HG03139 (cell line): ENCODE results near the gene PLB1.

Experiments used
- ATAC-seq: cut with Tn5 transposase; IDR thresholded peaks from one replicate; pipeline ENCODE4 v1.9.1; 2021; ENCODE audit not compliant: unreplicated experiment

Gene PLB1

DNA sequence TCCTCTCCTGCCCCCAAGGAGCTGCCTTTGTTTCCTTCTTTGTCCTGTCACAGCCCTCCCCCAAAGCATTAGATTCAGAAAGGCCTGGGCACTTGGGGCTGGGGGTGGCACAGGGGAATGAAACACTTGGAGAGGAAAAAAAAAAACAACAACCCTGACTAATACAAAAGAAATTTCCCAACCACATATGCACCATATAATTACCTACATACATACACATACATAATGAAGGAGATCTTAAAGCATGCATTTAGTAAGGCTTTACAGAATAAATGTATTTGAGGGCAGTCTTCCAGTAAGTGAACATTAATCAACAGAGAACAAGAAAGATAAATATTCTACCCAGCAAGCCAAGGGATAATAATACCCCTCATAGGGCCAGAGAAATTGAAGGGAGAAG is 185.7 kb downstream of the PLB1 start:
- ATAC-seq: no peak

DNA sequence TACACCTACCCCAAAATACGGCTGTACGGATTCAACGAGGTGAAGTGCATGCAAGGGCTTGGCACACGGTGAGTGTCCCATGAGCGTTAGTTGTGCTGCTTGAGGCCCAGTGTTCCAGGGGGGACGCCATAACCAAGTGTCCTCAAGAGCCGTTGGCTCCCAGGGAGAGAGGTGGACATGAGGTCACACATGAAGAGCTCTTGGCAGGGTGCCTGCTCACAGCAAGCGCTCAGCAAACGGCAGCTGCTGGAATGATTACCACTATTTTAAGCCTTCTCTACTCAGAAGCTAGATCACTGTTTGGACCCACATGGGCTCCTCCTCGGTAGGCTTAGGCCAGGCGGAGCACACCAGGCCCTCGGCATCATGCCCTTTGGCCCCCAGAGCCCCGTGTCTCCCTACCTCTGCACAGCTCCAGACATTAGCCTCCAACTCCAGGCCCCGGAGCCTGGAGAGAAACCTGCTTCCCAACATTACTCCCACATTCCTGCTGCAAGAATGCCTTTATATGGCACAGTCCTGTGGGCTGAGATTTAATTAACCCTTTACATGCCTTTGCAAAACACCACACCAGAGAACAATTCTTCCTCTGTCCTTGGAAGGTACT is 187.3 kb downstream of the PLB1 start:
- no peak for ATAC-seq

DNA sequence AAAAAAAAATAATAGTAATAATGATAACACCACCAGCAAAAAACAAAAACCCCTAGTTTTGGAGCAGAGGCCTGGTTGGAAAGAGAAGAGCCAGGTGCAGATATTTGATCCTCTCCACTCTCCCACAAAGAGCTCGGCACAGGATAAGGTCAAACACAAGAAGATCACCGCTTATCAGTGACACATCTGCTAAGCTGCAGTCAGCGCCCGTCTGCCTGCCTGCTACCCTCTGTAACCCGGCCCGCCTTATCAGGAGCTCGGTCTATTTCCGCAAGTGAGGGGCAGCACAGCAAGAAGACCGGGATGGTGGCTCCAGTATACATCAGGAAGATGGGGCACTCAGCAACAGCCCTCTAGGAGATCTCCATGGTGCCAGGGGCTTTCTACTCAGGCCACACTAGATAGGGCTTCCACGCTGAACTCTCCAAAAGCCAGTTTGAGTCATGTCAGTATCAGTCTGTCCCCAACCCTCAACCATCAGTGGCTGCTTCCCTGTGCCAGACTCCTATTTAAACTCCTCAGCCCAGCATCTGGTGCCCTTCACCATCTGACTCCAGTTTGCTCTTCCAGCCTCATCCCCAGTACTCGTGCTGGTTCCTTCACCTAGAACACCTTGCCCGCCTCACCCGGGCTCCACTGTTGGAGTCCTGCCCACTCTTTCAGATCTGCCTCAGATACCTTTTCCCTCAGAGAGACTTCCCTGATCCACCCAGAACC is 188.4 kb downstream of the PLB1 start:
- ATAC-seq: no peak

DNA sequence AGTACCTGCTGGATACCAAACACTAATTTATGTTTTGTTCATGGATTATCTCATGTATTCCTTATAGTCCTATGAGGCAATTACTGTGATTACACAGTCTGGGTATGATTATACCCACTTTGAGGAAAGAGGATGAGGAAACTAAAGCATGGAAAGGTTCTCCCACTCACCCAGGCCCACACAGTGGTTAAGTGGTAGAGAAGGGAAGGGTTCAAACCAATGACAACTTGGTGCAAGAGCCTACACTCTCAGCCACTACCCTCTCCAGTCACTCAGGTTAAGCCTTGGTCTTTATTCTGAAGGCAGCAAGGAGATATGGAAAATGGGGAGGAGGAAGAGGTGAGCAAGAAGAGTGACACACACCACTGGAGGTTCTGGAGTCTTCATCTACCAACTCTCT is 191.3 kb downstream of the PLB1 start:
- ATAC-seq: no peak

DNA sequence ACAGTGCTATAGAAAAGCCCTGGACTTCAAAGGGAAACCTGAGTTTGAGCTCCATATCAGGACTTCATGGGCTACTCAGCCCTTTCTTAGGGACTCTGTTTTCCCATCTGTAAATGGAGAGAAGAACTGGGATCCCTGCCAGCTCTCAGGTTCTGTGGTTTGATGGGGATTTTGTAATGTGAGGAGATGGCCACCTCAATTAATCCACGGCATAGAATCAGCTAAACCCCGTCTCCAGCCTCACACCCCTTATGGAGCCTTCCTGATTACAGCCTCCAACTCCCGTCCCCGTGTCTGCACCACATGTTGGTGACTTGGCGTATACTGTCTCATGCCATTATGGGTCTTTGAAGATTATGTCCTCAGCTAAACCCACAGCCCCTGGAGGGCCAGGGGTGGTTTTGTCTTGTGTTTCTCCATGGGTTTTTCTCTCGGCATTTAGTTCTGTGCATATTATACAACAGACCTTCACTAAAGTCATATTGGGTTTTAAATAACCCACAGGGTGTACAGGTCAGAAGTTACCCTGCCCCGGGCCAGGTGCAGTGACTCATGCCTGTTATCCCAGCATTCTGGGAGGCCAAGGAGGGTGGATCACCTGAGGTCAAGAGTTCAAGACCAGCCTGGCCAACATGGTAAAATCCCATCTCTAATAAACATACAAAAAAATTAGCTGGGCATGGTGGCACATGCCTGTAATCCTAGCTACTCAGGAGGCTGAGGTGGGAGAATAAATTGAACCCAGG is 192.0 kb downstream of the PLB1 start:
- no peak for ATAC-seq

DNA sequence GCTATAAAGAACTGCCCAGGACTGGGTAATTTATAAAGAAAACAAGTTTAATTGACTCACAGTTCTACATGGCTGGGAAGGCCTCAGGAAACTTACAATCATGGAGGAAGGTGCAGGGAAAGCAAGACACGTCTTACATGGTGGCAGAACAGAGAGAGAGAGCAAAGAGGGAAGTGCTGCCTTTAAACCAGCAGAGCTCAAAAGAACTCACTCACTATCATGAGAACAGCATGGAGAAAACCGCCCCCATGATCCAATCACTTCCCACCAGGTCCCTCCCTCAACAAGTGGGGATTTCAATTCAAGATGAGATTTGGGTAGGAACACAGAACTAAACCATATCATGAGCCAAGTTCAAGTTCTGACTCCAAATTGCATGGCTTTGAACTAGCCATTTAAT is 193.0 kb downstream of the PLB1 start:
- no peak for ATAC-seq

DNA sequence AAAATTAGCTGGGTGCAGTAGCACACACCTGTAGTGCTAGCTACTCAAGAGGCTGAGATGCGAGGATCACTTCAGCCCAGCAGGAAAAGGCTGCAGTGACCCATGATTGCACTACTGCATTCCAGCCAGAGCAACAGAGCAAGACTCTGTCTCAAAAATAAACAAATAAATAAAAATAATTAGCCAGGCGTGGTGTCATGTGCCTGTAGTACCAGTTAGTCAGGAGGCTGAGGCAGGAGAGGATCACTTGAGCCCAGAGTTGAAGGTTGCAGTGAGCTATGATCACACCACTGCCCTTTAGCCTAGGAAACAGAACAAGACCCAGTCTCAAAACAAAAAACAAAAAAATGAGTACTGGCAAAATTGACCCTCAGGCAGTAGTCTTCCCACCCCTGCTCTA is 193.9 kb downstream of the PLB1 start:
- no peak for ATAC-seq

DNA sequence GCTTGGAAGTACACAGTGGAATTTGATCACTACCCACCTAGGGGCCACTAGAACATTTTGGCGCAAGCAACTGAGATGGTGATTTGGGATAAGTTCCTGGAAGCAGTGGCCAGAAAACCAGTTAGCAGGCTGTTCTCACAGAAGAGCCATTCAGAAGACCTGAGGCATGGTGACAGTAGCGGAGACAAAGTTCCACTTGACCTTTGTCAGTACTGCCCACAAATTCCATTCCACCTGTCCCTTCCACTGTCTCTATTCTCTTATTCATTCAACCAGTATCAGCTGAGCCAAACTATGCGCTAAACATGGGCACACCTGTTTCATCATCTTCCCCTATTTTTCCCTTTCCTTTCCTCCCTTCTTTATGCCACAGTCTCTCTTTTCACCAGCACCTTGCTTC is 196.6 kb downstream of the PLB1 start:
- no peak for ATAC-seq

DNA sequence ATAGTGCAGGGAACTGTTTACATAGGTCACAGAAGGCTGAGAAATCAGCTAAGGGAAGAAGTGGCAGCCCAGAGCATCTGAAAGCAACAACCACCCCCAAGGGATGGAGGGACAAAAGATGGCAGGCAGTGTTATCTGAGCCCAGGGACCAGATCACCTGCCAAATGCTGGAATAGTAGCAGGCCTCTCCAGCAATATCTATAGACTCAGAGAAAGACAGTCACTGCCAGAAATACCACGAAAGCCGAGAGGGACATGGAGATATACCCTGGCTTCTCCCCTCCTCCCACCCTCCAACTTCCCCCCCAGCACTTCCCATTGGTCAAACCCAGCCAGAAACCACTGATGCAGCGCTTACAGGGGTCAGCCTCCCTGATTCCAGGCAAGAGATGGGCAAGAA is 197.4 kb downstream of the PLB1 start:
- no peak for ATAC-seq
